Testis (tissue), 3 donors: ENCODE data around the gene MYRF. TPM values are rescaled to one million over a fixed set of nuclear protein-coding genes. Genes with fewer than 3 reads are reported as not detected.

Source experiments
- DNase-seq: peaks from one replicate; pipeline ENCODE4 v3.0.0-alpha.2; 2019
- H3K27ac ChIP-seq, 2 donors: fragments of 200-600 bp; sonication (generic); one replicate each; pipeline ENCODE4 v1.5.1; 2019
- H3K27me3 ChIP-seq: fragments of 200-600 bp; sonication (generic); one replicate; pipeline ENCODE4 v1.5.1; 2019
- H3K36me3 ChIP-seq: fragments of 200-600 bp; sonication (generic); one replicate; pipeline ENCODE4 v1.5.1; 2017; ENCODE audit warnings: low read depth; ENCODE audit errors: missing control alignments
- H3K4me1 ChIP-seq: fragments of 200-600 bp; sonication (generic); one replicate; pipeline ENCODE4 v1.5.1; 2019
- H3K4me3 ChIP-seq, 2 donors: fragments of 200-600 bp; sonication (generic); one replicate each; pipeline ENCODE4 v1.5.1; 2017 to 2019
- H3K9me3 ChIP-seq: fragments of 200-600 bp; sonication (generic); one replicate; pipeline ENCODE4 v1.5.1; 2017
- CTCF ChIP-seq, 3 experiments: fragments of 450-650 bp in 2 of 3; fragments of 200-600 bp in 1 of 3; sonication (generic) in 1 of 3; IDR thresholded peaks; one replicate each; pipeline ENCODE4 v1.5.1; 2016 to 2019; ENCODE audit warnings: antibody characterized with exemption in 3 of 3, mild to moderate bottlenecking in 2 of 3, moderate library complexity in 1 of 3
- POLR2A ChIP-seq: fragments of 450-650 bp; IDR thresholded peaks from one replicate; pipeline ENCODE4 v1.6.1; 2017; ENCODE audit warnings: antibody characterized with exemption, mild to moderate bottlenecking, moderate library complexity
- WGBS, 2 donors: methylation state at CpG; one replicate each; pipeline ENCODE4 v1.1.5; 2018; 5-methylcytosine and 5-hydroxymethylcytosine counted together
- intact Hi-C: fragments of 100-400 bp; cut with DNase I; formaldehyde crosslinking; loops from one replicate; pipeline ENCODE4 v1.15.1; 2023; ENCODE audit warnings: low total_unique reads
- polyA plus RNA-seq: library from polyadenylated mRNA; stranded (reverse); fragments of 350-450 nt; fragmentation: Illumina TruSeq; extraction: RNeasy Lipid Tissue Mini Kit (QIAGEN cat#74804); gene quantifications from one replicate; pipeline ENCODE4 v1.2.3, GENCODE V29; 2014; ENCODE audit warnings: low read depth, low replicate concordance; ENCODE audit not compliant: insufficient read depth
- total RNA-seq, 2 donors: library from RNA; depleted of rRNA; stranded (reverse); fragments of >200 nt; gene quantifications; one replicate each; pipeline ENCODE4 v1.2.3, GENCODE V29; 2016

The MYRF gene
- total and polyA plus RNA-seq, 3 donors from 2014 or later = 9.2 to 15.2 (median 10.7) TPM

DNA sequence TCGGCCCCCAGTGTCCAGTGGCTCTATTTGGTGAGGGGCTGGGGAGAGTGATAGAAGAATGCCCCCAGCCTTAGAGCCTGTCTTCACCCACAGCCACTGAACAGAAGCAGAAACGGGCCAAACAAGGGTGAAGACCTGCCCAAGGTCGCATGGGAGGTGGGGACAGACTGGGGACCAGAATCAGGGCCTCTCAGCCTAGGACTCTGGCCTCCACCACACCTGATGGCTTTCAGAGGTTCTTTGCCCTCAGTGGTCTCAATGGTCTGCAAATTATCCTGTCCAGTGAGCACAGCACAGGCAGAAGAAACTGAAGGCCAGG, 4.5 kb upstream of the MYRF start:
- DNase-seq = no peak
- intact Hi-C loops = no loop called here
- H3K36me3 ChIP-seq = no peaks in the 10 kb centered on the region
- H3K27me3 ChIP-seq = no peaks in the 10 kb centered on the region
- H3K27ac ChIP-seq = peak overlapping the region in 1 of 2 donors; percentile 79
- WGBS, 2 donors = 48 to 57% methylated on average over 3 of the region's 3 CpGs
- no peak for TF ChIP-seq CTCF (IDR thresholded peaks at IDR 0.05)
- no peak for TF ChIP-seq POLR2A
- no peak overlapping the region for H3K4me3 ChIP-seq
- H3K9me3 ChIP-seq = no peaks in the 10 kb centered on the region
- peaks cover 24% of the 10 kb centered on the region for H3K4me1 ChIP-seq

DNA sequence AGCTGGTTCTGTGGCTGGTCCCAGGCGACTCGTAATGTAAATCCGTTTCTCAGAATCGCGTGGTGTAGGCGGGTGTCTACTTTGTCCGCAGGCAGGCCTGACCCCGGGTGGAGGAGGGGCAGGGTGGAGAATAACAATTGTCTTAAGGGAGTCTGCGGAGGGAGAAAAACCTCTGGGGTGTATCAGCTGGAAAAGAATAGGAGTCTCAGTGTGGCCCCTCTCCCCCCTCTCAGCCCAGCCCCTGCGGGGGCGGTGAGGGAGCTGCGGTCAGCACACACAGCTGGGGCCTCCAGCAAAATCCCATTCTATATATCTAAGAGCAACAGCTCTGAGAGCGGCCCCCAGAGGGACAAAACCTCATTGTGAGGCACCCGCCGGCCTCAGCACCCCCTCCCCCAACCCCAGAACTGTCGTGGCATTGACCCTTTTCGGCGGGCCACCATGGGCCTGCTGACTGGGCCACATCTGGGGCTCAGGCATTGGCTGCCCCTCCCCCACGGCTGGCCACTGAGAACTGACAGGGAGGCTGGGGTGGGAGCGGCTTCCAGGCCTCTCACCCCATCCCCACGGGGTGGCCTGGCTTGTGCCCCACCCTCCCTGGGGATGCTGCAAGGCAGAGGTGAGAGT, 2.7 kb upstream of the MYRF start:
- no peak for DNase-seq
- no peaks in the 10 kb centered on the region for H3K9me3 ChIP-seq
- no peak overlapping the region for H3K4me3 ChIP-seq
- peak overlapping the region in 1 of 2 donors; percentile 20 for H3K27ac ChIP-seq
- TF ChIP-seq CTCF (IDR thresholded peaks at IDR 0.05) (no peak), POLR2A (no peak)
- intact Hi-C loops = no loop called here
- H3K4me1 ChIP-seq = peaks cover 24% of the 10 kb centered on the region
- WGBS, 2 donors = 48 to 80% methylated on average over 12 to 21 of the region's 21 CpGs
- H3K27me3 ChIP-seq = no peaks in the 10 kb centered on the region
- no peaks in the 10 kb centered on the region for H3K36me3 ChIP-seq

- WGBS, 2 donors = 95 to 96% methylated on average over 5 of the region's 5 CpGs
- intact Hi-C loops = no loop called here
These were observed 1.7 kb upstream of the MYRF start for GRCh38 chr11:61750631-61751273.

GRCh38 chr11:61751384-61751783, 1.1 kb upstream of the MYRF start:
- peak; percentile 43 for DNase-seq
- Histone ChIP-seq H3K27ac (no peak overlapping the region), H3K36me3 (no peaks in the 10 kb centered on the region), H3K9me3 (no peaks in the 10 kb centered on the region), H3K4me3 (no peak overlapping the region), H3K27me3 (no peaks in the 10 kb centered on the region), H3K4me1 (peaks cover 10% of the 10 kb centered on the region)
- 47 to 60% methylated on average over 10 to 14 of the region's 14 CpGs for WGBS, 2 donors
- TF ChIP-seq CTCF (IDR thresholded peaks at IDR 0.05) (no peak), POLR2A (no peak)
- intact Hi-C loops = no loop called here

More at GRCh38 chr11:61750631-61751273, 1.7 kb upstream of the MYRF start:
- peaks cover 16% of the 10 kb centered on the region for H3K4me1 ChIP-seq
- no peak overlapping the region for H3K4me3 ChIP-seq
- no peaks in the 10 kb centered on the region for H3K27me3 ChIP-seq
- no peak for DNase-seq
- TF ChIP-seq CTCF (IDR thresholded peaks at IDR 0.05) = no peak
- TF ChIP-seq POLR2A = no peak
- no peak overlapping the region for H3K27ac ChIP-seq
- H3K9me3 ChIP-seq = no peaks in the 10 kb centered on the region
- H3K36me3 ChIP-seq = no peaks in the 10 kb centered on the region
